ENCODE data around the gene SYTL2. TPM values are rescaled to one million over a fixed set of nuclear protein-coding genes. Genes with fewer than 3 reads are reported as not detected.

Gene SYTL2
- total RNA-seq, 2 donors from 2014 or later = 1.7 to 3.4 TPM

DNA sequence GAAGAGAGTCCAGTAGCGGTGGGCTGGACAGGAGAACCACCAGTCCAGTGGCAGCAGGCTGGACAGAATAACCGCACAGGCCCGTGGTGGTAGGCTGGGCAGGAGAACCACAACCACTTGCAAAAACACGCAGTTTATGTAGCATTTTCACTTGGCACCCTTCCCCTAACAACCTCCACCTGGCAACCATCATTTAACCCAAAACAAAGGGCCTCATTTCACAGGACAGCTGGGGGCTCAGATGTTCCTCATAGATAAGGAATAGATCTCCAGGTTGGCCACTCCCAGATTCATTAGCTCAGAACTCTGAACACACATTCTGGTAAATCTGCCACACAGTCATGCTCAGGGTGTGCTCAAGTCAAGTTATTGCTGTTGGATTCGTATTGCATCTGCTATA is 41.2 kb downstream of the SYTL2 start:
- Histone ChIP-seq H3K27me3 (ENCODE audit: control insufficient read depth, insufficient read depth, low read length, poor library complexity, severe bottlenecking) (no peaks in the 10 kb centered on the region), H3K4me3 (ENCODE audit: low read length) (no peak overlapping the region), H3K27ac (ENCODE audit: low read depth, low read length) (no peak overlapping the region), H3K4me1 (ENCODE audit: control insufficient read depth, insufficient read depth, low read length) (no peaks in the 10 kb centered on the region), H3K9ac (ENCODE audit: extremely low read depth, low read length, poor library complexity, severe bottlenecking) (no peak overlapping the region), H3K36me3 (ENCODE audit: control insufficient read depth, insufficient read depth, low read length) (no peaks in the 10 kb centered on the region), H3K9me3 (ENCODE audit: control insufficient read depth, low read length) (peaks cover 10% of the 10 kb centered on the region)
- no peak for DNase-seq
- TF ChIP-seq, protein P1, sequence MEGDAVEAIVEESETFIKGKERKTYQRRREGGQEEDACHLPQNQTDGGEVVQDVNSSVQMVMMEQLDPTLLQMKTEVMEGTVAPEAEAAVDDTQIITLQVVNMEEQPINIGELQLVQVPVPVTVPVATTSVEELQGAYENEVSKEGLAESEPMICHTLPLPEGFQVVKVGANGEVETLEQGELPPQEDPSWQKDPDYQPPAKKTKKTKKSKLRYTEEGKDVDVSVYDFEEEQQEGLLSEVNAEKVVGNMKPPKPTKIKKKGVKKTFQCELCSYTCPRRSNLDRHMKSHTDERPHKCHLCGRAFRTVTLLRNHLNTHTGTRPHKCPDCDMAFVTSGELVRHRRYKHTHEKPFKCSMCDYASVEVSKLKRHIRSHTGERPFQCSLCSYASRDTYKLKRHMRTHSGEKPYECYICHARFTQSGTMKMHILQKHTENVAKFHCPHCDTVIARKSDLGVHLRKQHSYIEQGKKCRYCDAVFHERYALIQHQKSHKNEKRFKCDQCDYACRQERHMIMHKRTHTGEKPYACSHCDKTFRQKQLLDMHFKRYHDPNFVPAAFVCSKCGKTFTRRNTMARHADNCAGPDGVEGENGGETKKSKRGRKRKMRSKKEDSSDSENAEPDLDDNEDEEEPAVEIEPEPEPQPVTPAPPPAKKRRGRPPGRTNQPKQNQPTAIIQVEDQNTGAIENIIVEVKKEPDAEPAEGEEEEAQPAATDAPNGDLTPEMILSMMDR (conservative IDR thresholded peaks at IDR 0.05) = no peak
- H3K36me3 Mint-ChIP-seq (ENCODE audit: low read depth) = no peaks in the 10 kb centered on the region
- peaks cover 2% of the 10 kb centered on the region for H3K4me1 Mint-ChIP-seq
- H3K27ac Mint-ChIP-seq = no peak overlapping the region
- H3K27me3 Mint-ChIP-seq (ENCODE audit: insufficient read depth) = peaks cover 7% of the 10 kb centered on the region
- H3K4me3 Mint-ChIP-seq = no peak overlapping the region
- 94 to 100% methylated on average over 3 to 5 of the region's 5 CpGs for WGBS, 2 experiments (ENCODE audit: insufficient coverage in 1 of 2, insufficient read length in 1 of 2)
- peaks cover 11% of the 10 kb centered on the region for H3K9me3 Mint-ChIP-seq

DNA sequence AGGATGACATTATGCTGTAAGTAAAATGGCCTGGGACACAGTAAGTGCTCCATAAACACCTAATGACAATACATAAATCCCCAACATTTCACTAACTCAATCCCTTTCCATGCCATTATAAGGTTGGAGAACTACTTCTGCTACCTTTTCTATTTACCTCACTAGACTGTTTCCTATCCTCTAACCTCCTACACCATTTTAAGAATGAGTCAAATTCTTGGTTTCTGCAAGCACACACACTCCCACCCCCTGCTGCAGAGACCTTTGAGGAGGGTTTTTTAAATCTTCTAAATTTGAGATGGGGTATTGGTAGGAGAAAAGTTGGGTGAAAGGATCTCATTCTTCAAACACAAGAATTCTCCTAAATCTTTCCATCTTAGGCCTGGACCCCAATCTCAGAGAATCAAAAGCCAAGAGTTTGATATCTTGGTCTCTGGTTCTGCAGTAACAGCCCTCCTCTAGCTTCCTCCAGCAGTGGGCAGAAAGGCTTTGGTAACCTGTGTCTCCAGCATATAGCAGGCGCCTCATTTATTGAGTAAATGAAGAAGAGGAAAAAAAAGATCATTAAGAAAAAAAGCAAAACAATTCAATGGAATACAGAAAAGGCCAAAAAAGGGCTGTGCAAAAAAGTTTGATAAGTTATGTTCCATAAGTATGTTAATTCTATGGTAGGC is 42.3 kb downstream of the SYTL2 start:
- peaks cover 10% of the 10 kb centered on the region for H3K9me3 ChIP-seq (ENCODE audit: control insufficient read depth, low read length)
- H3K4me3 ChIP-seq (ENCODE audit: low read length) = no peak overlapping the region
- TF ChIP-seq, protein P1 (conservative IDR thresholded peaks at IDR 0.05) = no peak
- Mint-ChIP-seq H3K9me3 (peaks cover 11% of the 10 kb centered on the region), H3K27ac (no peak overlapping the region), H3K36me3 (ENCODE audit: low read depth) (no peaks in the 10 kb centered on the region), H3K27me3 (ENCODE audit: insufficient read depth) (peaks cover 17% of the 10 kb centered on the region), H3K4me1 (peaks cover 2% of the 10 kb centered on the region), H3K4me3 (no peak overlapping the region)
- DNase-seq = no peak
- no peaks in the 10 kb centered on the region for H3K4me1 ChIP-seq (ENCODE audit: control insufficient read depth, insufficient read depth, low read length)
- H3K27ac ChIP-seq (ENCODE audit: low read depth, low read length) = no peak overlapping the region
- H3K27me3 ChIP-seq (ENCODE audit: control insufficient read depth, insufficient read depth, low read length, poor library complexity, severe bottlenecking) = no peaks in the 10 kb centered on the region
- H3K9ac ChIP-seq (ENCODE audit: extremely low read depth, low read length, poor library complexity, severe bottlenecking) = no peak overlapping the region
- no peaks in the 10 kb centered on the region for H3K36me3 ChIP-seq (ENCODE audit: control insufficient read depth, insufficient read depth, low read length)
- WGBS, 2 experiments (ENCODE audit: insufficient coverage in 1 of 2, insufficient read length in 1 of 2) = 100% methylated on average over 1 of the region's 1 CpG; no CpG with 5 or more reads in 1 of the 2 experiments

DNA sequence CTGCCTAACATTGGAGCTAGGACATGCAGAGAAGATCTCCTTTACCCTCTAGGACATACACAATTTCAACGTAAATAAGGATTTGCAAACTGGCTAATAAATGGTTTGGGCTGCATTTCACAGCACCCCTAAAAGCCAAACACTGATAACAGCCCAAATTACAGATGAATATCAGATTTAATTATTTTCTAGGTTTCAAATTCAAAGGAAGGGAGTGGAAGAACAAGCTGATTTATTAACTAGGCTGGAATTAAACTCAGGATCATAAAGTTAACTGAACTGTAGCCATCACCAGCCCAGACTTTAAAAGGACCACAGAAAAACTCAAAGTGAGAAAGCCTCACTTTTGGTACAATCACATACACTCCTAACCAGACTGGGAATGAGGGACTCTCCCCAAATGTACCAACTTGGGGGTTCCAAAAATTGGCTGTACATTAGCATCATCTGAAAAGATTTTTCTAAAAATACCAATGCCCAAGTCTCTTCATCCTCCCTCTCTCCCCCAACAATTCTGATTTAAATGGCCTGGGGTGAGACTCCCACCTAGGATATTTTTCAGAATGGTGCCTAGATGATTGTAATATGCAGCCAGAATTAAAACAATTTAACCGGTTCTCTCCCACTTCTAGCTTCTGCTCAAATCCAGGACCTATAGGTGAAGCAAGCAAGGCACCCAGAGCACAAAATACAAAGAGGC is 43.5 kb downstream of the SYTL2 start:
- H3K4me3 Mint-ChIP-seq = no peak overlapping the region
- H3K4me3 ChIP-seq (ENCODE audit: low read length) = no peak overlapping the region
- H3K27me3 Mint-ChIP-seq (ENCODE audit: insufficient read depth) = peaks cover 27% of the 10 kb centered on the region
- H3K27ac ChIP-seq (ENCODE audit: low read depth, low read length) = no peak overlapping the region
- H3K27ac Mint-ChIP-seq = no peak overlapping the region
- TF ChIP-seq, protein P1 (conservative IDR thresholded peaks at IDR 0.05) = no peak
- peaks cover 11% of the 10 kb centered on the region for H3K9me3 Mint-ChIP-seq
- no peaks in the 10 kb centered on the region for H3K36me3 Mint-ChIP-seq (ENCODE audit: low read depth)
- WGBS, 2 experiments (ENCODE audit: insufficient coverage in 1 of 2, insufficient read length in 1 of 2) = 93% methylated on average over 2 of the region's 2 CpGs; no CpG with 5 or more reads in 1 of the 2 experiments
- H3K27me3 ChIP-seq (ENCODE audit: control insufficient read depth, insufficient read depth, low read length, poor library complexity, severe bottlenecking) = no peaks in the 10 kb centered on the region
- H3K36me3 ChIP-seq (ENCODE audit: control insufficient read depth, insufficient read depth, low read length) = no peaks in the 10 kb centered on the region
- H3K4me1 Mint-ChIP-seq = no peaks in the 10 kb centered on the region
- no peaks in the 10 kb centered on the region for H3K4me1 ChIP-seq (ENCODE audit: control insufficient read depth, insufficient read depth, low read length)
- no peak for DNase-seq
- H3K9me3 ChIP-seq (ENCODE audit: control insufficient read depth, low read length) = peaks cover 10% of the 10 kb centered on the region
- no peak overlapping the region for H3K9ac ChIP-seq (ENCODE audit: extremely low read depth, low read length, poor library complexity, severe bottlenecking)

Measured in endodermal cell (in vitro differentiated cells).